Measurements from ENCODE around the gene SEC24D. TPM values are rescaled to one million over a fixed set of nuclear protein-coding genes. Genes with fewer than 3 reads are reported as not detected.

Gene SEC24D
- total and polyA plus RNA-seq, 2 experiments from 2014 or later: 37.6 to 94.8 TPM

GRCh38 chr4:118839221-118839927 lies 3.4 kb upstream of the SEC24D start:
- H3K9me2 ChIP-seq (ENCODE audit: insufficient read depth): no peaks in the 10 kb centered on the region

More at GRCh38 chr4:118839221-118839927, 3.4 kb upstream of the SEC24D start:
- H3K36me3 ChIP-seq (ENCODE audit: insufficient read depth): no peaks in the 10 kb centered on the region
- H3F3A ChIP-seq (replicated peaks; ENCODE audit: low read depth): peaks cover 7% of the 10 kb centered on the region; the same call in 1 of the 2 replicates
- Mint-ChIP-seq H3K36me3 (ENCODE audit: low read depth) (no peaks in the 10 kb centered on the region; the same call in 2 of the 3 replicates), H3K4me3 (no peak overlapping the region), H3K4me1 (peaks cover 37% of the 10 kb centered on the region), H3K27ac (no peak overlapping the region), H3K9me3 (no peaks in the 10 kb centered on the region), H3K27me3 (ENCODE audit: insufficient read depth, low read depth, poor library complexity) (peaks cover 12% of the 10 kb centered on the region)
- peaks cover 36% of the 10 kb centered on the region for H3K4me1 ChIP-seq (ENCODE audit: insufficient read depth)
- H4K20me1 ChIP-seq (replicated peaks; ENCODE audit: insufficient read depth): no peaks in the 10 kb centered on the region
- H3K27me3 ChIP-seq (ENCODE audit: insufficient read depth): no peaks in the 10 kb centered on the region
- peaks cover 11% of the 10 kb centered on the region for H3K79me2 ChIP-seq (replicated peaks; ENCODE audit: insufficient read depth)
- TF ChIP-seq CTCF (conservative IDR thresholded peaks at IDR 0.05; ENCODE audit: low read depth in 2 of 2) (no peak), ZNF462 (CRISPR knock-in tag; IDR thresholded peaks at IDR 0.05) (no peak), NANOG (IDR thresholded peaks at IDR 0.05; ENCODE audit: borderline replicate concordance) (no peak), CREB1 (CRISPR knock-in tag; IDR thresholded peaks at IDR 0.05; ENCODE audit: low read depth) (no peak), ZNF331 (CRISPR knock-in tag; IDR thresholded peaks at IDR 0.05; ENCODE audit: low read depth) (no peak), STAT1 (IDR thresholded peaks at IDR 0.05; ENCODE audit: unreplicated experiment) (no peak), ZNF114 (CRISPR knock-in tag; IDR thresholded peaks at IDR 0.05) (no peak), EZH2 (IDR thresholded peaks at IDR 0.05; ENCODE audit: low read depth, unreplicated experiment) (no peak), JUNB (IDR thresholded peaks at IDR 0.05; ENCODE audit: unreplicated experiment) (no peak), POLR2AphosphoS5 (IDR thresholded peaks at IDR 0.05; ENCODE audit: low read depth) (no peak), EZH2phosphoT487 (IDR thresholded peaks at IDR 0.05; ENCODE audit: unreplicated experiment) (no peak)
- TF ChIP-seq, protein P1, sequence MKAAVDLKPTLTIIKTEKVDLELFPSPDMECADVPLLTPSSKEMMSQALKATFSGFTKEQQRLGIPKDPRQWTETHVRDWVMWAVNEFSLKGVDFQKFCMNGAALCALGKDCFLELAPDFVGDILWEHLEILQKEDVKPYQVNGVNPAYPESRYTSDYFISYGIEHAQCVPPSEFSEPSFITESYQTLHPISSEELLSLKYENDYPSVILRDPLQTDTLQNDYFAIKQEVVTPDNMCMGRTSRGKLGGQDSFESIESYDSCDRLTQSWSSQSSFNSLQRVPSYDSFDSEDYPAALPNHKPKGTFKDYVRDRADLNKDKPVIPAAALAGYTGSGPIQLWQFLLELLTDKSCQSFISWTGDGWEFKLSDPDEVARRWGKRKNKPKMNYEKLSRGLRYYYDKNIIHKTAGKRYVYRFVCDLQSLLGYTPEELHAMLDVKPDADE (IDR thresholded peaks at IDR 0.05): no peak
- TF ChIP-seq, protein P2, sequence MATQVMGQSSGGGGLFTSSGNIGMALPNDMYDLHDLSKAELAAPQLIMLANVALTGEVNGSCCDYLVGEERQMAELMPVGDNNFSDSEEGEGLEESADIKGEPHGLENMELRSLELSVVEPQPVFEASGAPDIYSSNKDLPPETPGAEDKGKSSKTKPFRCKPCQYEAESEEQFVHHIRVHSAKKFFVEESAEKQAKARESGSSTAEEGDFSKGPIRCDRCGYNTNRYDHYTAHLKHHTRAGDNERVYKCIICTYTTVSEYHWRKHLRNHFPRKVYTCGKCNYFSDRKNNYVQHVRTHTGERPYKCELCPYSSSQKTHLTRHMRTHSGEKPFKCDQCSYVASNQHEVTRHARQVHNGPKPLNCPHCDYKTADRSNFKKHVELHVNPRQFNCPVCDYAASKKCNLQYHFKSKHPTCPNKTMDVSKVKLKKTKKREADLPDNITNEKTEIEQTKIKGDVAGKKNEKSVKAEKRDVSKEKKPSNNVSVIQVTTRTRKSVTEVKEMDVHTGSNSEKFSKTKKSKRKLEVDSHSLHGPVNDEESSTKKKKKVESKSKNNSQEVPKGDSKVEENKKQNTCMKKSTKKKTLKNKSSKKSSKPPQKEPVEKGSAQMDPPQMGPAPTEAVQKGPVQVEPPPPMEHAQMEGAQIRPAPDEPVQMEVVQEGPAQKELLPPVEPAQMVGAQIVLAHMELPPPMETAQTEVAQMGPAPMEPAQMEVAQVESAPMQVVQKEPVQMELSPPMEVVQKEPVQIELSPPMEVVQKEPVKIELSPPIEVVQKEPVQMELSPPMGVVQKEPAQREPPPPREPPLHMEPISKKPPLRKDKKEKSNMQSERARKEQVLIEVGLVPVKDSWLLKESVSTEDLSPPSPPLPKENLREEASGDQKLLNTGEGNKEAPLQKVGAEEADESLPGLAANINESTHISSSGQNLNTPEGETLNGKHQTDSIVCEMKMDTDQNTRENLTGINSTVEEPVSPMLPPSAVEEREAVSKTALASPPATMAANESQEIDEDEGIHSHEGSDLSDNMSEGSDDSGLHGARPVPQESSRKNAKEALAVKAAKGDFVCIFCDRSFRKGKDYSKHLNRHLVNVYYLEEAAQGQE (IDR thresholded peaks at IDR 0.05; ENCODE audit: unreplicated experiment): no peak
- no peak for ATAC-seq
- H2AFZ ChIP-seq: no peak overlapping the region
- H3K4me3 ChIP-seq: no peak overlapping the region
- DNase-seq (ENCODE audit: low spot score): no peak
- H3K4me2 ChIP-seq: no peak overlapping the region
- no peak overlapping the region for H3K27ac ChIP-seq (ENCODE audit: low read depth)
